Astrocyte (in vitro differentiated cells and primary cell): ENCODE measurements around the gene MKI67. TPM values are rescaled to one million over a fixed set of nuclear protein-coding genes. Genes with fewer than 3 reads are reported as not detected.
A peak's percentile ranks its signal among the peaks of the same experiment; 100 is the strongest.

Source experiments
- DNase-seq: peaks from one replicate; pipeline ENCODE4 v3.0.0-alpha.2; 2010; ENCODE audit warnings: low read depth
- FAIRE-seq: peaks from 2 replicates; lab custom pipeline; 2011; peaks lifted over from hg19 to GRCh38; lab: Jason Lieb, UNC
- H2AFZ ChIP-seq: 2 replicates; pipeline ENCODE4 v1.6.0; 2012; ENCODE audit warnings: low read depth, low read length, inconsistent platforms
- H3K27ac ChIP-seq: 2 replicates; pipeline ENCODE4 v1.5.1; 2011; ENCODE audit warnings: low read depth, low read length, inconsistent platforms
- H3K27me3 ChIP-seq: 2 replicates; pipeline ENCODE4 v1.6.0; 2011; ENCODE audit warnings: low read length, inconsistent platforms; ENCODE audit not compliant: insufficient read depth
- H3K36me3 ChIP-seq: 2 replicates; pipeline ENCODE4 v1.5.1; 2011; ENCODE audit warnings: low read length, inconsistent platforms; ENCODE audit not compliant: insufficient read depth
- H3K4me1 ChIP-seq: 2 replicates; pipeline ENCODE4 v1.5.1; 2011; ENCODE audit warnings: low read length, inconsistent platforms; ENCODE audit not compliant: insufficient read depth
- H3K4me2 ChIP-seq: 2 replicates; pipeline ENCODE4 v1.6.0; 2012; ENCODE audit warnings: low read length, inconsistent platforms
- H3K4me3 ChIP-seq: 2 replicates; pipeline ENCODE4 v1.5.1; 2011; ENCODE audit warnings: low read depth, mild to moderate bottlenecking, low read length, inconsistent platforms; ENCODE audit not compliant: insufficient read depth
- H3K79me2 ChIP-seq: 2 replicates; pipeline ENCODE4 v1.6.0; 2012; ENCODE audit warnings: mild to moderate bottlenecking, low read length, inconsistent platforms; ENCODE audit not compliant: insufficient read depth
- H3K9ac ChIP-seq: 2 replicates; pipeline ENCODE4 v1.6.0; 2012; ENCODE audit warnings: mild to moderate bottlenecking, low read length, inconsistent platforms
- H3K9me3 ChIP-seq: 2 replicates; pipeline ENCODE4 v1.5.1; 2012; ENCODE audit warnings: low read depth, mild to moderate bottlenecking, low read length, inconsistent platforms; ENCODE audit not compliant: insufficient read depth
- H4K20me1 ChIP-seq: 2 replicates; pipeline ENCODE4 v1.6.0; 2012; ENCODE audit warnings: low read length, inconsistent platforms; ENCODE audit not compliant: insufficient read depth
- H3K27ac Mint-ChIP-seq: one replicate; pipeline ENCODE4 v1.8.0; 2021; ENCODE audit warnings: mild to moderate bottlenecking, mixed read lengths; ENCODE audit not compliant: unreplicated experiment
- H3K27me3 Mint-ChIP-seq: one replicate; pipeline ENCODE4 v1.8.0; 2021; ENCODE audit warnings: low read depth, mixed read lengths; ENCODE audit not compliant: unreplicated experiment
- H3K36me3 Mint-ChIP-seq: one replicate; pipeline ENCODE4 v1.8.0; 2021; ENCODE audit warnings: low read depth, mixed read lengths; ENCODE audit not compliant: unreplicated experiment
- H3K4me1 Mint-ChIP-seq: one replicate; pipeline ENCODE4 v1.8.0; 2021; ENCODE audit warnings: low read depth, mixed read lengths; ENCODE audit not compliant: unreplicated experiment
- H3K4me3 Mint-ChIP-seq: one replicate; pipeline ENCODE4 v1.8.0; 2021; ENCODE audit warnings: mild to moderate bottlenecking, moderate library complexity, mixed read lengths; ENCODE audit not compliant: unreplicated experiment
- H3K9me3 Mint-ChIP-seq: one replicate; pipeline ENCODE4 v1.8.0; 2021; ENCODE audit warnings: mild to moderate bottlenecking, mixed read lengths; ENCODE audit not compliant: unreplicated experiment
- CTCF ChIP-seq: IDR thresholded peaks from 2 replicates; pipeline ENCODE4 v1.5.1; 2011; ENCODE audit warnings: low read depth, mild to moderate bottlenecking, inconsistent platforms, low read length, moderate library complexity; ENCODE audit not compliant: insufficient read depth
- EZH2 ChIP-seq: IDR thresholded peaks from 2 replicates; pipeline ENCODE4 v1.6.1; 2012; ENCODE audit warnings: mild to moderate bottlenecking, low read length, inconsistent platforms; ENCODE audit not compliant: insufficient read depth
- total RNA-seq: library from RNA; stranded (reverse); gene quantifications from 2 replicates; pipeline ENCODE4 v1.2.1, GENCODE V29; 2021

The MKI67 gene
- total RNA-seq, 1 donor from 2014 or later, result 4.6 TPM

GRCh38 chr10:128149267-128150014 is 23.2 kb upstream of the MKI67 start:
- peak overlapping the region; percentile 76 for H3K4me3 Mint-ChIP-seq
- Histone ChIP-seq H3K9ac (no peak overlapping the region), H3K4me3 (no peak overlapping the region), H2AFZ (no peak overlapping the region), H3K4me2 (no peak overlapping the region), H3K9me3 (no peaks in the 10 kb centered on the region), H3K79me2 (no peaks in the 10 kb centered on the region), H3K4me1 (peaks cover 3% of the 10 kb centered on the region), H3K27me3 (peaks cover 4% of the 10 kb centered on the region), H4K20me1 (no peaks in the 10 kb centered on the region), H3K27ac (no peak overlapping the region), H3K36me3 (no peaks in the 10 kb centered on the region)
- DNase-seq (no peak), FAIRE-seq (no peak)
- peaks cover 2% of the 10 kb centered on the region for H3K9me3 Mint-ChIP-seq
- no peak overlapping the region for H3K27ac Mint-ChIP-seq
- H3K27me3 Mint-ChIP-seq, result peaks cover 43% of the 10 kb centered on the region
- TF ChIP-seq CTCF (no peak), EZH2 (peak; percentile 15)
- H3K36me3 Mint-ChIP-seq, result no peaks in the 10 kb centered on the region
- H3K4me1 Mint-ChIP-seq, result no peaks in the 10 kb centered on the region

GRCh38 chr10:128147669-128148068 is 21.4 kb upstream of the MKI67 start:
- Mint-ChIP-seq H3K9me3 (peaks cover 2% of the 10 kb centered on the region), H3K27me3 (peaks cover 31% of the 10 kb centered on the region), H3K4me3 (no peak overlapping the region), H3K27ac (no peak overlapping the region), H3K36me3 (no peaks in the 10 kb centered on the region), H3K4me1 (no peaks in the 10 kb centered on the region)
- H3K9me3 ChIP-seq, result no peaks in the 10 kb centered on the region
- no peak overlapping the region for H3K27ac ChIP-seq
- H3K9ac ChIP-seq, result no peak overlapping the region
- DNase-seq (peak; percentile 73), FAIRE-seq (no peak)
- no peak overlapping the region for H3K4me3 ChIP-seq
- H3K4me1 ChIP-seq, result peaks cover 3% of the 10 kb centered on the region
- no peaks in the 10 kb centered on the region for H3K36me3 ChIP-seq
- peaks cover under 1% of the 10 kb centered on the region for H3K27me3 ChIP-seq
- TF ChIP-seq CTCF, result no peak
- TF ChIP-seq EZH2, result no peak
- H3K4me2 ChIP-seq, result no peak overlapping the region
- no peak overlapping the region for H2AFZ ChIP-seq
- H4K20me1 ChIP-seq, result no peaks in the 10 kb centered on the region
- no peaks in the 10 kb centered on the region for H3K79me2 ChIP-seq

- Histone ChIP-seq H3K27ac (no peak overlapping the region), H2AFZ (no peak overlapping the region), H4K20me1 (no peaks in the 10 kb centered on the region), H3K36me3 (no peaks in the 10 kb centered on the region), H3K9me3 (no peaks in the 10 kb centered on the region), H3K9ac (no peak overlapping the region), H3K27me3 (no peaks in the 10 kb centered on the region), H3K4me2 (no peak overlapping the region), H3K79me2 (no peaks in the 10 kb centered on the region), H3K4me1 (peaks cover 3% of the 10 kb centered on the region), H3K4me3 (no peak overlapping the region)
- no peak for TF ChIP-seq EZH2
- TF ChIP-seq CTCF, result no peak
- DNase-seq (no peak), FAIRE-seq (no peak)
- Mint-ChIP-seq H3K4me3 (no peak overlapping the region), H3K9me3 (peaks cover 2% of the 10 kb centered on the region), H3K27ac (no peak overlapping the region), H3K36me3 (no peaks in the 10 kb centered on the region), H3K4me1 (no peaks in the 10 kb centered on the region), H3K27me3 (peaks cover 27% of the 10 kb centered on the region)
These were observed 20.8 kb upstream of the MKI67 start for GRCh38 chr10:128147064-128147463.
